Measurements from ENCODE around the gene KLF11. TPM values are rescaled to one million over a fixed set of nuclear protein-coding genes. Genes with fewer than 3 reads are reported as not detected.

The KLF11 gene
- polyA plus RNA-seq, 1 donor from 2014 or later, result 5.7 TPM

DNA sequence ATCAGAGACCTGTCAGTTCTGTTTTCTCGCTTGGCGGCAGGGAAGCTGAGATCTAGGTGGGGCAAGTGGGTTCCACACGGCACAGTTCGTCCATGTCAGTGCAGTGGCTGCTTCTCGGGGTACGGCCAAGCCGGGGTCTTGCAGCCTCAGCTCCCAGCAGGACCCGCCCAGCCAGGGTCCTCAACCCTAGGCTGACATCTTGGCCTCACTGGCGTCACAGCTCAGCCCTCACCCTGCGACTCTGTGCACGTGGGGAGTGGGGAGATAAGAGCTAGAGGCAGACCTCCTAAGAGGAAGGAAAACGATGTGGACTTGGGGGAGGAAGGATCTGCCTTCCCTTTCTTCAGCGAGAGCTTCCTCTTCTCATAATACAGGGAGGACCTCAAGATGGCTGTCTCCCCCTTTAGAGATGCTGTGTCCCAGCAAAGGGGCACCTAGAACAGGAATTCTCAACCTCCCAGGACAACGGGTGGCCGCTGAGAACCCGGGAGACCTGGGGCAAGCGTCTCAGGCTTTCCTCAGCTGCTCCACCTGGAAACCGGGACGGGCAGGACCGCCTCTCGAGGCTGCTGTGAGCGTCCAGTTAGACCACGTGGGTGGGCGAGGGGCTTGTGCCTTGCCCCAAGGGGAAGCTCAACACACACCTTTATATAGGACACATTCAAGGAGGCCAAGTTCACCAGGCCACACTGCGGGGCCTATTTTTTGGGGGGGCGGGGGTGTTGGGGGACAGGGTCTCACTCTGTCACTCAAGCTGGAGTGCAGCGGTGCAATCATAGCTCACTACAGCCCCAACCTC, 23.5 kb upstream of the KLF11 start:
- Histone ChIP-seq H2AFZ (ENCODE audit: low read depth, low read length) (no peak overlapping the region), H3K79me2 (replicated peaks; ENCODE audit: insufficient read depth, low read length) (no peaks in the 10 kb centered on the region), H3K27me3 (ENCODE audit: insufficient read depth, low read depth, low read length) (no peaks in the 10 kb centered on the region), H3K36me3 (ENCODE audit: insufficient read depth, low read length) (no peaks in the 10 kb centered on the region), H3K9me2 (ENCODE audit: insufficient read depth, low read length) (no peaks in the 10 kb centered on the region), H3K27ac (ENCODE audit: low read length) (no peak overlapping the region), H3K4me2 (ENCODE audit: low read length) (no peak overlapping the region), H3K4me3 (ENCODE audit: low read length) (no peak overlapping the region), H4K20me1 (ENCODE audit: insufficient read depth) (no peaks in the 10 kb centered on the region), H3K9me3 (ENCODE audit: low read length) (no peaks in the 10 kb centered on the region), H3K9ac (ENCODE audit: low read length) (no peak overlapping the region), H3F3A (ENCODE audit: insufficient read depth, low read length, poor library complexity, severe bottlenecking) (no peaks in the 10 kb centered on the region)
- TF ChIP-seq, protein P1, sequence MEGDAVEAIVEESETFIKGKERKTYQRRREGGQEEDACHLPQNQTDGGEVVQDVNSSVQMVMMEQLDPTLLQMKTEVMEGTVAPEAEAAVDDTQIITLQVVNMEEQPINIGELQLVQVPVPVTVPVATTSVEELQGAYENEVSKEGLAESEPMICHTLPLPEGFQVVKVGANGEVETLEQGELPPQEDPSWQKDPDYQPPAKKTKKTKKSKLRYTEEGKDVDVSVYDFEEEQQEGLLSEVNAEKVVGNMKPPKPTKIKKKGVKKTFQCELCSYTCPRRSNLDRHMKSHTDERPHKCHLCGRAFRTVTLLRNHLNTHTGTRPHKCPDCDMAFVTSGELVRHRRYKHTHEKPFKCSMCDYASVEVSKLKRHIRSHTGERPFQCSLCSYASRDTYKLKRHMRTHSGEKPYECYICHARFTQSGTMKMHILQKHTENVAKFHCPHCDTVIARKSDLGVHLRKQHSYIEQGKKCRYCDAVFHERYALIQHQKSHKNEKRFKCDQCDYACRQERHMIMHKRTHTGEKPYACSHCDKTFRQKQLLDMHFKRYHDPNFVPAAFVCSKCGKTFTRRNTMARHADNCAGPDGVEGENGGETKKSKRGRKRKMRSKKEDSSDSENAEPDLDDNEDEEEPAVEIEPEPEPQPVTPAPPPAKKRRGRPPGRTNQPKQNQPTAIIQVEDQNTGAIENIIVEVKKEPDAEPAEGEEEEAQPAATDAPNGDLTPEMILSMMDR (IDR thresholded peaks at IDR 0.05; ENCODE audit: poor library complexity, severe bottlenecking), result no peak
- TF ChIP-seq EZH2 (IDR thresholded peaks at IDR 0.05; ENCODE audit: borderline replicate concordance, insufficient read depth, low read length, poor library complexity, severe bottlenecking) (no peak), RAD21 (conservative IDR thresholded peaks at IDR 0.05) (no peak), TAF1 (IDR thresholded peaks at IDR 0.05; ENCODE audit: low read depth) (no peak), MXI1 (conservative IDR thresholded peaks at IDR 0.05; ENCODE audit: poor library complexity, severe bottlenecking) (no peak), POLR2AphosphoS5 (IDR thresholded peaks at IDR 0.05) (no peak), SMC3 (conservative IDR thresholded peaks at IDR 0.05; ENCODE audit: poor library complexity) (no peak), EP300 (conservative IDR thresholded peaks at IDR 0.05; ENCODE audit: poor library complexity, severe bottlenecking) (no peak)
- TF ChIP-seq, protein P2, sequence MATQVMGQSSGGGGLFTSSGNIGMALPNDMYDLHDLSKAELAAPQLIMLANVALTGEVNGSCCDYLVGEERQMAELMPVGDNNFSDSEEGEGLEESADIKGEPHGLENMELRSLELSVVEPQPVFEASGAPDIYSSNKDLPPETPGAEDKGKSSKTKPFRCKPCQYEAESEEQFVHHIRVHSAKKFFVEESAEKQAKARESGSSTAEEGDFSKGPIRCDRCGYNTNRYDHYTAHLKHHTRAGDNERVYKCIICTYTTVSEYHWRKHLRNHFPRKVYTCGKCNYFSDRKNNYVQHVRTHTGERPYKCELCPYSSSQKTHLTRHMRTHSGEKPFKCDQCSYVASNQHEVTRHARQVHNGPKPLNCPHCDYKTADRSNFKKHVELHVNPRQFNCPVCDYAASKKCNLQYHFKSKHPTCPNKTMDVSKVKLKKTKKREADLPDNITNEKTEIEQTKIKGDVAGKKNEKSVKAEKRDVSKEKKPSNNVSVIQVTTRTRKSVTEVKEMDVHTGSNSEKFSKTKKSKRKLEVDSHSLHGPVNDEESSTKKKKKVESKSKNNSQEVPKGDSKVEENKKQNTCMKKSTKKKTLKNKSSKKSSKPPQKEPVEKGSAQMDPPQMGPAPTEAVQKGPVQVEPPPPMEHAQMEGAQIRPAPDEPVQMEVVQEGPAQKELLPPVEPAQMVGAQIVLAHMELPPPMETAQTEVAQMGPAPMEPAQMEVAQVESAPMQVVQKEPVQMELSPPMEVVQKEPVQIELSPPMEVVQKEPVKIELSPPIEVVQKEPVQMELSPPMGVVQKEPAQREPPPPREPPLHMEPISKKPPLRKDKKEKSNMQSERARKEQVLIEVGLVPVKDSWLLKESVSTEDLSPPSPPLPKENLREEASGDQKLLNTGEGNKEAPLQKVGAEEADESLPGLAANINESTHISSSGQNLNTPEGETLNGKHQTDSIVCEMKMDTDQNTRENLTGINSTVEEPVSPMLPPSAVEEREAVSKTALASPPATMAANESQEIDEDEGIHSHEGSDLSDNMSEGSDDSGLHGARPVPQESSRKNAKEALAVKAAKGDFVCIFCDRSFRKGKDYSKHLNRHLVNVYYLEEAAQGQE (IDR thresholded peaks at IDR 0.05; ENCODE audit: borderline replicate concordance), result no peak

DNA sequence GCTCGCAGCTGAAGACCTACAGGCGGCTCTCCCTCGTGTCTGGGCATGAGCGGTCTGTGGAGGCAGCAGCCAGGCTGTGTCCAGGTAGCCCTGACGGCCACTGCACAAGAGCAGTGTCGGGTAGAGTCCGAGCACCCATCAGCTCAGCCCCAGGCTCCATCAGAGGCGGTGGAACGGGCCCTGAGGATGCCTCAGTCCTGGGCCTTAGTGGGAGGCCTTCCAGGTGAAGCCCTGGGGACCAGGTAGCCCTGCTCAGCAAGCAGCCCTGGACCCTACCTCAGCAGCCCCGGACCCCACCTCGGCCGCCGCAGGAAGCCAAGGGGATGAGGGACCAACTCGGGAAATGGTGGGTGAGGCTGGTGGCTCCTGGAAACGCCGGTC, 21.3 kb upstream of the KLF11 start:
- no peaks in the 10 kb centered on the region for H3K9me2 ChIP-seq (ENCODE audit: insufficient read depth, low read length)
- no peak overlapping the region for H3K27ac ChIP-seq (ENCODE audit: low read length)
- no peaks in the 10 kb centered on the region for H3K27me3 ChIP-seq (ENCODE audit: insufficient read depth, low read depth, low read length)
- no peak overlapping the region for H2AFZ ChIP-seq (ENCODE audit: low read depth, low read length)
- TF ChIP-seq RAD21 (conservative IDR thresholded peaks at IDR 0.05) (no peak), MXI1 (conservative IDR thresholded peaks at IDR 0.05; ENCODE audit: poor library complexity, severe bottlenecking) (no peak), EZH2 (IDR thresholded peaks at IDR 0.05; ENCODE audit: borderline replicate concordance, insufficient read depth, low read length, poor library complexity, severe bottlenecking) (no peak), EP300 (conservative IDR thresholded peaks at IDR 0.05; ENCODE audit: poor library complexity, severe bottlenecking) (no peak), TAF1 (IDR thresholded peaks at IDR 0.05; ENCODE audit: low read depth) (no peak), POLR2AphosphoS5 (IDR thresholded peaks at IDR 0.05) (no peak), SMC3 (conservative IDR thresholded peaks at IDR 0.05; ENCODE audit: poor library complexity) (no peak)
- TF ChIP-seq, protein P1 (IDR thresholded peaks at IDR 0.05; ENCODE audit: poor library complexity, severe bottlenecking), result no peak
- H3F3A ChIP-seq (ENCODE audit: insufficient read depth, low read length, poor library complexity, severe bottlenecking), result no peaks in the 10 kb centered on the region
- H3K36me3 ChIP-seq (ENCODE audit: insufficient read depth, low read length), result no peaks in the 10 kb centered on the region
- no peaks in the 10 kb centered on the region for H3K9me3 ChIP-seq (ENCODE audit: low read length)
- no peaks in the 10 kb centered on the region for H3K79me2 ChIP-seq (replicated peaks; ENCODE audit: insufficient read depth, low read length)
- no peak overlapping the region for H3K4me3 ChIP-seq (ENCODE audit: low read length)
- no peak overlapping the region for H3K4me2 ChIP-seq (ENCODE audit: low read length)
- no peaks in the 10 kb centered on the region for H4K20me1 ChIP-seq (ENCODE audit: insufficient read depth)
- no peak overlapping the region for H3K9ac ChIP-seq (ENCODE audit: low read length)
